Measurements from ENCODE around the gene PUSL1.

Gene PUSL1

DNA sequence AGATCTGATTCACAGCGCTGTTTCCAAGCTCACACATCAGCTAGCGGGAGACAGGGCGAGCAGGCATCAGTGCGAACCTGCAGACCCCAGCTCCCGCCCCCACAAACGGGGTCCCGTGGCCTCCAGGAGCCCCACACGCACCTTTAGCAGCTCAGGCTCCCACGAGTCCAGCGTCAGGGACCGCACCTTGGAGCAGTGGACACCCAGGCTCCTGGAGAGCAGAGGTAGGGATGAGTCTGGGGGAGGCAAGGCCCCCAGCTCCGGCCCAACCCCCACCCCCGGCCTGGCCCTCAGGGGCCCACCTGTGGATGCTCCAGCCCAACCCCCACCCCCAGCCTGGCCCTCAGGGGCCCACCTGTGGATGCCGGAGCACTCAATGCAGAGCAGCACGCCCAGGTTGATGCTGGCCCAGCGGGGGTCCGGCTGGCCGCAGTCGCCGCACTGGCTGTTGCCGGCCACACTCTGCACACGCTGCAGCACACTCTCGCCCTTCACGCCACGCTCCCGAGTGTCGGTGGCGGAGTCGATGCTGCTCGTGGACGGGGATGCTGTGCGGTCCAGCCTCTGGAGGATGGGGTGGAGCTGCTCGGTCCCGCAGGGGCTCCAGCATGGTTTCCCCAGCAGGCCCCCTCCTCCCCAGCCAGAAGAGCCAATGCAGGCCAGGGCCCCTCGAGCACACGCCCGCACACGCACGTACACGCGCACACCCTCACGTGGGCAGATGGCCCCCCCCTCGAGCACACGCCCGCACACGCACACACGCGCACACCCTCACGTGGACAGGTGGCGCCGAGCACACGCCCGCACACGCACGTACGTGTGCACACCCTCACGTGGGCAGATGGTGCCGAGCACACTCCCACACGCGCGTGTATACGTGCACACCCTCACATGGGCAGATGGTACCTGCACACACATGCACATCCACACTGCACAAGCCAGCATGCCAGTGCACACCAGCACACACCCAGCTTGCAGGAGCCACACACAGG lies 12.0 kb upstream of the PUSL1 start:
- no peak for DNase-seq

DNA sequence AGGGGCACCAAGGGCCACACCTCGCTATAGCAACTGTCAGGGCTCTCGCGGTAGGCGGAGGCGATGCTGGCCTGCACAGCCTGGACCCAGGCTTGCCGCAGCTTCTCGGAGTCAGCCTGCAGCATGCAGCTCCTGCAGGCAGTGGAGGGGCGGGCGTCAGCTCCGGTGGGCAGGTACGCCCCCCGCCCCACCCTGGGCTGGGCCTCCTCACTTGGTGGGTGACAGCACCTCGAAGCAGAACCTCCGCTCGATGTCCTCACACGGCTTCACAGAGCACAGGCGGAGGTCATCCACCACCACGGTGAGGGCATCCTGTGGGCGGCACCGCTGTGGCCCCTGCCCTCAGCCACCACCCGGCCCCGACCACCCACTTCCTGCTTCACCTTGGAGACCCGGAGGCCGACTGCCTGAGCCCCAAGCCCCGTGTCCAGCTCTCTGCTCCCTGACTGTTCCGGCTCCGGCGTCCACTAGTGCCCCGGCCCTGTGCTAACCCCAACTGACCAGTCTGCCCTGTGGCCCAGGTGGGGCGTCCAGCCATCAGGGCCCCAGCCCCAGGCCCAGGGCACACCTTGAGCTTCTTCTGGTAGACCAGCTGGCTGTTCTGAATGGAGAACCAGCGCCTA lies 10.5 kb upstream of the PUSL1 start:
- DNase-seq: no peak

DNA sequence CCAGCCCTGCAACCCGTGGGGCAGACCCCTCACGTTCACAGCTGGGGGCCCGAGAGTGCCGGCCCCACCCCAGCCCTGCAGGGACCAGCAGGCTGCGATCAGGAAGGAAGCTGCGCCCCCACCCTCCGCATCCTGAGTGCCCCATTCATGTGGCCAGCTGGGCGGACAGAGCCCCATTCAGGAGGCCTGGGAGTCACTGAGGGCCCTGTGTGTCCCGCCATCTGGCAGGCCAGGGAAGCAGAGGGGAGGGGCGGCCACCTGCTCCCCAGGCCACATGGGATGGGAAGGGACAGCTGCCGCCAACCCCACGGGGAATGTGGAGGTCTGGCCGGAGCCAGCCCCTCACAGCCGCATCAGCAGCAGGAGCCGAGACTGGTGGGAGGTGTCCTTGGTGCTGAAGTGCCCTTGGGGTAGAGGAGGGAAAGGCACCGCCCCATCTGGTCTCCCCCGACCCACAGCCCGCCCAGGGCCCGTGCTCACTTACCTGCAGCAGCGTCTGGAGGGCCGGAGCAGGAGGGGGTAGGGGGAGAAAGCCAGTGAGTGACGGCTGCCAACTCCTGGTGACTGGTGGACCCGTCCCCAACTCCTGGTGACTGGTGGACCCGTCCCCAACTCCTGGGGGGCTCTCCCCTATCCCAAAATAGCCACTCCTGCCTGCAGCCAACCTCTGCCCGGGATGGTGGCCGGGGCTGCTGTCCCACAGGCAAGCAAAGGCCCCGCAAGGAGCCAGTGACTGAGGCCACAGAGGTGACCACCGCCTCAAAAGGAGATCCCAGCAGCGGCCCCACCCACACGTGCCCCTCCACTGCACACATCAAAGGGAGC lies 9.3 kb upstream of the PUSL1 start:
- no peak for DNase-seq

DNA sequence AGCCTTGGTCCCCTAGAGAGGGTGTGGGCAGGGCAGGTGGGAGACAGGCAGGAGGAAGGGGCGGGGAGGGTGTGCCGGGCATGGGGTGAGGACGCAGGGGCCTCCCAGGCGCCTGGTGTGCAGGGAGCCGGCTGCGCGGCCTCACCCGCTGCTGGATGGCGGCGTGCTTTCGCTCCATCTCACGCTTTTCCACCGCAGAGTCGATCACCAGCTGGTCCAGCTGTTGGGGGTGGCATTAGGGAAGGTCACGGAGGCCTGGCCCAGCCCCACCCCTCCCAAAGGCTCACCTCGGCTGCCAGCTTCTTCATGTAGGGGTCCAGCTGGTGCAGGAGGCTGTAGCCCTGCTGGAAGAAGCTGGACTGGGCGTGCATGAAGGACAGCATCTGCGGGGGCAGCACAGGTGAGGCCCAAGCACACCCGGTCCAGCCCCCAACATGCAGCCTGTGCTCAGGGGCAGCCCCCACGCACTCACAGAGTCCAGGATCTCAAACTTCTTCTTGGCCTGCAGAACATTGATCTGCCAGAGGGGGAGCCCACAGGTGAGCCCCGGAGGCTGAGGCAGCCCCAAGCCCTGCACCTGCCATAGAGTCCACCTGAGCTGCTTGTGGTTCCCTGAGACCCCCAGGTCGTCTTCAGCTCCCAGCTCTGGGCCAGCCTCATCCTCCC lies 8.6 kb upstream of the PUSL1 start:
- peak; percentile 32 for DNase-seq

DNA sequence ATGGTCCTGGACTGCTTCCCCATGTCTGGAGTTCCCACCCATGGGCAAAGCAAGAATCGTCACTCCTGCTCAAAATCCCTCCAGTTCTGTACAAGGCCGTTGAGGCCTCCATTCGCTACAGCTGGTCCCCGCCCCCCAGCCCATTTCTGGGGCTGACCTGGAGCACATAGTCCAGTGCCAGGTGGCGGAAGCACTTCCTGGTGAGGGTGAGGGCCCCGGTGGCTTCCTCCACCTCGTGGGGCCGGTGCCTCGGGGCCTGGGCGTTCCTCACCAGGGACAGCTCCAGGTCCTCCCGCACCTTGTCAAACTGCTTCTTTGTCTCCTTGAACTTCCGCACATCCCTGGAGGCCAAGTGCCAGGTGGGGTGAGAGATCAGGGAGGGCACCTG lies 8.1 kb upstream of the PUSL1 start:
- DNase-seq: no peak

DNA sequence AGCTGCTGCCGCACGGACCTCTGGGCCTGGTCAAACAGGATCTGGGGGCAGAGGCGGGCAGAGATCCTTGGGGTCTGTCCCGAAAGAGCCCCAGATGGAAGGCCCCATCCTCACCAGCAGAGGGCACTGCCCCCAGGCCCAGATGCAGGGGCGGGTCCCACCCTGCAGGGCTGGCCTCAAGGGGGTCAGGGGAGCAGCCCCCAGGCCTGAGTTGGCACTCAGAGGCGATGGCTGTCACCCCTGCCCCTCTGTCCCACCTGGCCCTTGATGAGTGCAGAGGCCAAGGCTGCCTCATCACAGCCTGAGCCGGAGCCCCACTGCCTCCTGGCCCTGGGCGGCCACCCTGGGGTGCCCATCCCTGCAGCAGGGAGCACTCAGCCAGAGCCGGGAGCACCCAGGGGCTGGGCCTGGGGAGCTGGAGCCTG lies 6.4 kb upstream of the PUSL1 start:
- DNase-seq: no peak

DNA sequence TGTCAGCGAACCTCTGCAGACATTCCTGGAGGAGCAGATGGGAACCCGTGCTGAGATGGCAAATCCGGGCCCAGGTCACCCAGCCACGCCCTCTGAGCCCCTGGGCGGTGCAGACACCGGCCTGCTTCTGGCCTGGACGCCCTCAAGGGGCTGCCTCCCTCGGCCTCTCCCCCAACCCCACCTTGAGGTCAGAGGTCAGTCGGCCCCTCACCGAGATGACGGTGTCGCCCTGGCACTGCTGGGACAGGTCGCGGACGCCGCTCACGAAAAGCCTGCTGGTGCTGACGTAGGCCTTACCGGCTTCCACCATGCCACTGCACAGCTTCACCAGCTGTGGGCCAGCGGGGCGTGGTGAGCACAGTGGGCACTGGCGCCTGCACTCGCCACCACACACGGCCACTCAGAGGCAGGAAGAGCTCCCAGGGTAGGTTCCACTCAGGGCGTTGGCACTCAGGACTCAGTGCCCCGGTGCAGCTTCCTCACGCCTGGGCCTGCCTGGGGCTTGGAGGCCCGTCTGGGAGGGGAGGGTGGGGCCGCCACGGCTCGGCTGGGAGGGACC lies 5.4 kb upstream of the PUSL1 start:
- DNase-seq: no peak

DNA sequence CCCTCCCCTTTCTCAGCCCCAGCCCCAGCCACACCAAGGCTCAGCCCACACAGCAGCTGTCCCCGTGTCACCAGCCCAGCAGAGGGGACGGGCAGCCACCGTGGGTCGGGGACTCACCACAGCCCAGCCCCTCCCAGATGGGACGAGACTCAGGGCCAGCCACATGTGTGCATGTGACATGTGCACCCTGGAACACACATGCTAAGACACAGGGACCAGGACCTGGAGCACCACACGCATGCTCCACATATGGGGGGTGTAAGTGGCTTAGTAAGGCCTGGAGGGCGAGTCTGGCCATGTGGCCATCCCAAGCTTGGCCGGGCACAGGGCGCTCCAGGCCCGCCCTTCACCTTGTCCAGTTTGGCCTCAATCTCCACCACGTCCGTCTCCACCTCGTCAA lies 4.7 kb upstream of the PUSL1 start:
- no peak for DNase-seq

DNA sequence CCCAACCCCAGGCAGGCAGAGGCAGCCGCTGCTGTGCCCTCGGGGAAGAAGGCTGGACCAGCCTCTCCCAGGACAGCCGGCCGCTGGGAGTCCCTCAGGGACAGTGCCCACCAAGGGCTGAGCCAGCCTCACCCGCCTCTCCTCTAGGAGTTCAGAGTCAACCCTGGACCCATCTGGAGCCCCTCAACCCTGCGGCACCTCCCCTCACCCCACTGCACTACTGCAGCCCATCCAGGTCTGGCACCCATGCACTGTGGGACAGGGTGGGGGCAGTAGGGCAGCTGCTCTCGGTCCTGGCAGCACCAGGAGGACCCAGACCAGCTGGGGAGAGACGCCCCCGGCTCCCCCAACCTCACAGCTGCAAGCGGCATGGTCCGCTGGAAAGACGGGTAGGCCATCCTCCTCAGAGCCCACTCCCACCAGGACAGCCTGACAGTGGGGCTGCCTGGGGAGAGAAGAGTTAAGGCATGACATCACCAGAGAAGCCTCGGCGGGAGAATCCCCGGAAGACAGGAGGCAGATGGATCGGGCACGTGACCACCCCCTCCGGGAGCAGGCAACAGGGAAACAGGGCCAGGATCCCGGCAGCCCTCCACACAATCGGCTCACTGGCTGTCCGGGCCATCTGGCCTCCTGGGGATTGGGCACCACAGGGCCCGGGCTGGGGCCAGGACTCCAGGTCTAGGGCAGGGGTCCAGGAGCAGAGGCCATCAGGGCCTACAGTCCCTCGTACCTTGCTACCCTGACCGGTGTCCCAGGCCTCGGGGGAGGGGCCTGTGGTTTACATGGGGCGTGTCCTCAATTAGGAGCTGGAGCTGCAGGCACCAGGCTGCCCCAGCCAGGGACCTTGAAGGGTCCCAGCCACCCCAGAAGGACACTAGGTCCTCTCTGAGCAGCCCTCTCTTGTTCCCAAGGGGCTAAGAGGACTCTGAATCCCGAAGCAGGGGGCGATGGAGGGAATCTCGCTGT lies 3.8 kb upstream of the PUSL1 start:
- no peak for DNase-seq

DNA sequence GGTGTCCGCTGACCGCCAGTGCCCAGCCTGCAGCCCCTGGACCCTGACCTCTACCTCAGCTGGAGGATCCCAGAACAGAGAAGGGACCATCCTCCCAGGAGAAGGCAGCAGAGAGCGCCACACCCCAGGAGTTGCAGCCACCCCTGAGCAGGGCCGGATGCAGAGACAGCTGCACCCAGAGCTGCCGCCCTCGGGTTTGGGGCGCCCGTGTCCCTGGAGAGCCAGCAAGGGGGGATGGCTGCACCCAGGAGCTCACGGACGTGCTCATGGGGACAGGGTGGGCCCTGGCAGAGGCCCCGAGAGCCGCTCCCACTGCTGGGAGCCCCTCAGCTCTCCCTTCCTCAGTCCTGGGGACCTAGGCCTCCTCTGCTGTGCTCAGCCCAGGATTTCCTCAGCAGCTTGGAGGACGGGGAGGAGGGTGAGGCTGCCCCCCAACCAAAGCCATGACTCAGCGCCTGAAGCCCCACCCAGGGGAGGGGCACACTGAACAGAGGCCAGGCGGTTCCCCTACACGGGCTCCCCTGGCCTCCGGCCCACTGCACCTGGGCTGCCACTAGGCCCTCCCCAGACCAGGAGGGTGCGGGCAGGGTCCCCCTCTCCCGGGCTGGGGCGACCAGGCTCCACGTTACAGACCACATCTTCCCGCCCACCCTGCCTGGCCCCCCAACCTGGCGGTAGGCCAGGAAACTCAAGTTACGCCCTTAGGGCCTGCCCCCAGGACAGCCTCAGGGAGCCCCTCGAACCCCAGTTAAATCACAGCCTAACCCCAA lies 2.9 kb upstream of the PUSL1 start:
- peak; percentile 76 for DNase-seq

DNA sequence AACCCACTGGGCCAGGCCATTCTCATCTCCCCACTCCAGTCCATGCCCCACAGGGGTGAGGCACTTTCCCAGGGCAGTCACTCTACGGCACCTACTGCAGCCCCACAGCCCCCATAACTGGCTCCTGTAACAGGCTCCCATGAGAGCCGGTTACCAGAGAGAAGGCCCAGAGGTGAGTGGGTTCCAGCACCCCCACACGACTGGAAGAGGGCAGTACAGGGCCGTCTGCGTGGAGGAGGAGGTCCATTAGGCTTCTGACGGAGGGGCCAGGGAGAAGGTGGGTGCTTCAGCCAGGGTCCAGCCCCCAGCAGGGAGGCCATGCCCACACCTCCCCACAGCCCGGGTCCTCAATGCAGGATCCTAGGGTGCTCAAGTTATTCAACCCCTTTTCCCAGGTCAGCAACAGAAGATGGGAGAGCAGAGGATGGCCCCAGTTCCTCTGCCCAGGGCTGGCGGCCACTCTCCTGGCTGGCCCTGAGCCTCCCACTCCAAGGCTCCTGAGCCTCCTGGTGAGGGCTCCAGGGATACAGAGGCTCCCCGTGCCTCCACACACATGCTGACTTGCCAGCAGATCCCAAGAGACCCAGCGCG lies 2.2 kb upstream of the PUSL1 start:
- DNase-seq: no peak

DNA sequence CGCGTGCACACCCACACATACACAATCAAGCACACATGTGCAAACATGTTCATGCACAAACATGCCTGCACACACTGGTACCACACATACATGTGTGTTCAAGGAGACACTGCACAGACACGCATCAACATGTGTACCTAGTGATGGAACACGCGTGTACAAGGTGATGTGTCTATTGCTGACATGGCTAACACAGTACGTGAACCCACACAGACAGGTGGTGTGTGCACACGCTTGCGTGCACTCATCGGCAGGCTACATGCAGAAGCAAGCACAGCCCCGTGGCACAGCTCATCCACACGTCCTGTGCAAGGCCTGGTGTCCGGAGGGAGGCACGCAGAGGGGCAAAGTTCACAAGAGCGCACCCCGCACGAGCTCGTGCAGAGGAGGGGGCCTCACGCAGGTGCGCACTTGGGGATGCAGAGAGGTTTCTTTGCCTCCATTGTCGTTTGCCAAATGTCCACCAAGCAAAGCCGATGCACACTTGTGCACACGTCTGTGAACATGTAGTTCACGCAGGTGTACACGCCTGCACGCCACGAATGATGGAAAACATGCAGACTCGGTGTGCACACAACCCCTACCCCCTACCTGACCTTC lies 1.6 kb upstream of the PUSL1 start:
- DNase-seq: no peak

DNA sequence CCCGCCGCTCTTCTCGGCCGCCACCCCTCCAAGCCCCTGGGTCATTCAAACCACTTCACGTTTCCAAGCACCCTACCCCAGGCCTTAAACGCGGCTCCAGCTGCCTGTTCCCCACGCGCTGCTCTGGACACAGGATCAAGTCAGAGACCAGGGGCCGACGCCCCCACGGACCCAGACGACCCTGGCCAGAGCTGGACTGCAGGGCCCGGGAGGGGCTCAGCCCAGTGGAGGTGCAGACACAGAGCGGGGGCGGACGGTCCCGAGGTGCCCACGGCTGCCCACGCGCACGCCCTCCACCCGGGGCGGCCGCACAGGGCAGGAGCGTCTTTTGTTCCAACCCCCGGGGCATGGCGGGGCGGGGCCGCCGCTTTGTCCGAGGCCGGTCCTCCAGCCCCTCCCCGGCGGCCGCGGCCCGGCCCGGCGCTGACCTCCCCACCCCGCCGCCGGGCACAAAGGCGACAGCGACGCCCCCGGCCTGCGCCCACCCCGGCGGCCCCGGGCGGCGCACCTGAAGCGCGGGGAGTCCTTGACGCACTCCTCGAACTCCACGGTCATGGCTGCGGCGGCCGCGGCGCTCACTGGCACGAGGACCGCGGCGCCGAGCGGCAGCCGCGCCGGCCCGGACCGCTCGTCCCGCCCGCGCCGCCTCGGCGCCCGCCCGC lies 1.0 kb upstream of the PUSL1 start:
- DNase-seq: peak; percentile 26

DNA sequence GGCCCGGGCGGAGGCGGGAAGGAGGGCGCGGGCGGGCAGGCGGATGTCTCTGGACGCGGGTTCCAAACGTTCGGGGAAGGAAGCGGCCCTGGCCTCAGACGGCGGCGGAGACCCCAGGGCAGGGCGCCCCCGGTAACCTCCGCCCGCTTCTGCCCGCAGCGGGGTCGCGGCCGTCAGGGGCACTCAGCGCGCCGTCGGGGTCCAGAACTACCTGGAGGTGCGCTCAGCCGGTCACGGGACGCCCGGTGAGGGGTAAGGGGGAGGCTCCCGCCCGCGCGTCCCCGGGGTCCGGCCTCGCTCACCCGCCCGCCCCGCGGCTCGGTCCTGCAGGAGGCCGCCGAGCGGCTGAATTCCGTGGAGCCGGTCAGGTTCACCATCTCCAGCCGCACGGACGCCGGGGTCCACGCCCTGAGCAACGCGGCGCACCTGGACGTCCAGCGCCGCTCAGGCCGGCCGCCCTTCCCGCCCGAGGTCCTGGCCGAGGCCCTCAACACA lies 406 bp downstream of the PUSL1 start:
- no peak for DNase-seq

DNA sequence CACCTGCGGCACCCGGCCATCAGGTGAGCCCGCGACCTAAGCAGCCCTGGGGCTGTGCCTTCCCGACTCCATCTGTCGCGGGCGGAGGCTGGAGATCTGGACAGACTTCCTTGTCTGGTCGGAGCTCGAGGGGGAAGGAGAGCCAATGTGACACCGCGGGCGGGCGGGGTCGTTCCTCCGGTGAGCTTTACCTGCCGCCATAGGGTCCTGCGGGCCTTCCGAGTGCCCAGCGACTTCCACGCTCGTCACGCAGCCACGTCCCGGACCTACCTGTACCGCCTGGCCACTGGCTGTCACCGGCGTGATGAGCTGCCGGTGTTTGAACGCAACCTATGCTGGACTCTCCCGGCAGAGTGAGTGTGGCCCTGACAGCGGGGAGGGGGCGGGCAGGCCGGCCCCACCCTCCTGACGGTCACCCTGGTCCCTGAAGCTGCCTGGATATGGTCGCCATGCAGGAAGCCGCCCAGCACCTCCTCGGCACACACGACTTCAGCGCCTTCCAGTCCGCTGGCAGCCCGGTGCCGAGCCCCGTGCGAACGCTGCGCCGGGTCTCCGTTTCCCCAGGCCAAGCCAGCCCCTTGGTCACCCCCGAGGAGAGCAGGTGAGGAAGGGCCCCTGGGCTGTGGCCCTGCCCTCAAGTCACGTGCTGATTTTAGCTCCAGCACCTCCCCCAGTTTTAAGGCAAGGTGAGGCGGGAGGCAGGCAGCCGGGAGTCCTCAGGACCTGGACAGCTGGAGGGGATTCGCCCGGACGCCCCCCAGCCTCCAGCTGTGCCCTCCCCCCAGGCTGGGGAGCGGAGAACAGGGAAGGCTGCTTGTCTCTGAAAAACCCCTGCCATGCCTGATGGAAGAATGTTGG lies 1.1 kb downstream of the PUSL1 start:
- peak; percentile 48 for DNase-seq

DNA sequence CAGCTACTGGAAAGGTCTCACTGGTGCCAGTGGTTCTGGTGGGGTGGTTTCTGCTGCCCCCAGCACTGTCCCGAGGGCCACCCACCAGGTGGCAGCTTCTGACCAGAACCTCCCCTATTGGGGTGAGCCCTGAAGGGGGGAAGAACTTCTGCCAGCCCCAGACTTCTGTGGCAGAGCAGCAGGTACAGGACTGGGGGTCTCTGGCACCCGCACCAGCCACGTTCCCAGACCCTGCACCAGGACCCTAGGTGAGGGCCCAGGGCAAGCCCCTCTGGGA lies 1.6 kb downstream of the PUSL1 start:
- DNase-seq: no peak

DNA sequence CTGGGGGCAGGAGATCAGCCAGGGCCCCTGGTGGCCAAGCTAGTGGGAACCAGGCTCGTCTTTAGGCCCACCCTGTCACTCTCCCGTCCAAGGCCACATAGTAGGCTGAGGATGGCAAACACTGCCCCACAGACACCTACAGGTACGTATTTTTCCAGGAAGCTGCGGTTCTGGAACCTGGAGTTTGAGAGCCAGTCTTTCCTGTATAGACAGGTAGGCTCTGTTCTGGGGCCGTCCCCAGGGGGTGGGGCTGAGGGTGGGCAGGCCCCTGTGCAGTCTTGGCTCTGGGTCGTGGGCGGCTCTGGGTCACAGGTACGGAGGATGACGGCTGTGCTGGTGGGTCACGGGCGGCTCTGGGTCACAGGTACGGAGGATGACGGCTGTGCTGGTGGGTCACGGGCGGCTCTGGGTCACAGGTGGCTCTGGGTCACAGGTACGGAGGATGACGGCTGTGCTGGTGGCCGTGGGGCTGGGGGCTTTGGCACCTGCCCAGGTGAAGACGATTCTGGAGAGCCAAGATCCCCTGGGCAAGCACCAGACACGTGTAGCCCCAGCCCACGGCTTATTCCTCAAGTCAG lies 2.2 kb downstream of the PUSL1 start:
- no peak for DNase-seq

Data from stimulated activated CD4-positive, alpha-beta T cell treated with anti-CD3 and anti-CD28 coated beads, Interleukin-15, amount 100 ng/mL, for 24 hours (primary cell).